Measurements from ENCODE around the gene ENOSF1.
A peak's percentile ranks its signal among the peaks of the same experiment; 100 is the strongest.

ENOSF1 gene

DNA sequence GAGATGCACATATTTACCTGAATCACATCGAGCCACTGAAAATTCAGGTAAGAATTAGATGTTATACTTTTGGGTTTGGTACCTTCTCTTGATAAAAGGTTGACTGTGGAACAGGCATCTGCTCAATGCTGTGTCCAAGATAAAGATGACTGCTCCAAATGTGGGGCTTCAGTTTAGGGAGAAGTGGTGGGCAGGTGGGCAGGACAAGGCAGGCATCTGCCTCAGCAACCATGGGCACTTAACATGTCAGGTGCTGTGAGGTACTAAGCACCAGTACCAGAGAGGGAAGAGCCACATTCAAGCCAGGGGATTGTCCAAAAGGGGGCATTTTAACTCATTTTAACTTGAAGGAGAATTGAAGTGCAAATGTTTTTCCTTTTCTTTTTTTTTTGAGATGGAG is 41.0 kb downstream of the ENOSF1 start:
- DNase-seq = no peak

DNA sequence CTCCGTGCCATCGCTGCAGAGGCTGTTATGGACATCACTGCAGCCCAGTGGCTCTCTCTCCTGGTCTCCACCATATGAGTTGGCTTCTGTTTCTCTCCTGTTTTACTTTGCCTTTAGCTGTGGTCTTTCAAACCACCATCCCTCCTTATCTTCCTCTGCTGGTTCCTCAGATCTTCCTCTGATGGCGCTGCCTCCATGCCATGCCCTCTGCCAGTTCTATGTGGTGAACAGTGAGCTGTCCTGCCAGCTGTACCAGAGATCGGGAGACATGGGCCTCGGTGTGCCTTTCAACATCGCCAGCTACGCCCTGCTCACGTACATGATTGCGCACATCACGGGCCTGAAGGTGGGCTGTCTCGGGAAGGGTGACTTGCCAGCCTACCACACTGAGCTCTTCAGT is 41.9 kb downstream of the ENOSF1 start:
- DNase-seq = no peak

- DNase-seq = no peak
Measured at GRCh38 chr18:669077-669476, 43.4 kb downstream of the ENOSF1 start.

DNA sequence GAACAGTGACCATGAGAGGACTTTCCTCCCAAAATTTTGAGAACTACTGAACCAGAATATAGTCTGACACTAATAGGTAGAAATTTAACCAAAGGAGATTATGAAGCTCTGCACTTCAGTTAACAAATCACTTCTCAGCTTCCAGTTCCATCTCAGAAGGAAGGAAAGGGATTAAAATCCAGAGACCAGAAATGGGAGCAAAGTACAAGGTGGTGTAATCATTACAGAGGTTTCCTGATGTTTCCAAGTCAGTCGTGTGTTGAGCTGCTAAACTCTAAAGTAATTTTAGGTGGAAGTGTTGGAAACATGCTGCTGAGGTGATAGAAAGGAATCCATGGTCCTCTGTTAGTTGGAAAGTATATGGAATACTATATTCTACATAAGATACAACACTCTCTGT is 44.2 kb downstream of the ENOSF1 start:
- DNase-seq = no peak

DNA sequence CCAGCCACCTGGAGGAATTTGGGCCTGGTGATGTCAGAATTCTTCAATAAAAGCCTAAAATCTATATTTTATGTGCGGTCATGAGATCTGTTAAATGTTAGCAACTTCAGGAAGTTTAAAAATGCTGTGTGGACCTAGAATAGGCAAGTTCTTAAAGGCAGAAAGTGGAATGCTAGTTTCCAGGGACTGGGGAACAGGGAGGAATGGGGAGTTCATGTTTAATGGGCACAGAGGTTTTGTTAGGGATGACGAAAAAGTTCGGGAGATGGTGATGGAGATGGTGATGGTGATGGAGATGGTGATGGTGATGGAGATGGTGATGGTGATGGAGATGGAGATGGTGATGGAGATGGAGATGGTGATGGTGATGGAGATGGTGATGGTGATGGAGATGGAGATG is 45.8 kb downstream of the ENOSF1 start:
- no peak for DNase-seq

DNA sequence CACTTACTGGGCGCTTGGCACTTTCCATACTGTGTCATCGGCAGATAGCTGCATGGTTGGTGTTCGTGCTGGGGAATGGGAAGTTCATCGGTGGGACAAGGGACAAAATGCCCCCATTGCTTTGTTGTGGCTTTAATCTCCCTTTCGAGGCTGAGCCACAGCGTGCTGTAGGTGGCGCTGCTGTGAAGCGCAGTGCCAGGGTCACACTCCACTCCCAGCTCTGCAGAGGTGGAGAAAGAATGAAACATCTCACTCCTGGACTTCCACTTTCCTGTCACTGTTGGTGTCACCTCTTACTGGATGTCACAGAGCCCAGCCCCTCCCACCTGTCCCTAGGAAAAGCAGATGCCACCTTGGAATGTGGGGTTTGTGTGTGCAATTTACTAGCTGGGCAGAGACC is 46.3 kb downstream of the ENOSF1 start:
- no peak for DNase-seq

GRCh38 chr18:662197-662596 is 50.2 kb downstream of the ENOSF1 start:
- DNase-seq = no peak

DNA sequence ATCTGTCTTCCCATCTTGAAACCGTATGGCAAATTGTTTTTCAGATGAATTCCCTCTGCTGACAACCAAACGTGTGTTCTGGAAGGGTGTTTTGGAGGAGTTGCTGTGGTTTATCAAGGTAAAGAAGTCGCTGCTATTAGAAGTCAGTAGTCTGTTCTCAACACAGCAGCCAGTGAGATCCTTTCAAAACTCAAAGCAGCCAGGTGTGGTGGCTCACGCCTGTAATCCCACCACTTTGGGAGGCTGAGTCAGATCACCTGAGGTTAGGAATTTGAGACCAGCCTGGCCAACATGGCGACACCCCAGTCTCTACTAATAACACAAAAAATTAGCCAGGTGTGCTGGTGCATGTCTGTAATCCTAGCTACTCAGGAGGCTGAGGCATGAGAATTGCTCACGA is 52.8 kb downstream of the ENOSF1 start:
- no peak for DNase-seq

GRCh38 chr18:658947-659533 is 53.4 kb downstream of the ENOSF1 start:
- DNase-seq = no peak

GRCh38 chr18:658001-658946 is 54.2 kb downstream of the ENOSF1 start:
- DNase-seq = peak; percentile 65 to 70

DNA sequence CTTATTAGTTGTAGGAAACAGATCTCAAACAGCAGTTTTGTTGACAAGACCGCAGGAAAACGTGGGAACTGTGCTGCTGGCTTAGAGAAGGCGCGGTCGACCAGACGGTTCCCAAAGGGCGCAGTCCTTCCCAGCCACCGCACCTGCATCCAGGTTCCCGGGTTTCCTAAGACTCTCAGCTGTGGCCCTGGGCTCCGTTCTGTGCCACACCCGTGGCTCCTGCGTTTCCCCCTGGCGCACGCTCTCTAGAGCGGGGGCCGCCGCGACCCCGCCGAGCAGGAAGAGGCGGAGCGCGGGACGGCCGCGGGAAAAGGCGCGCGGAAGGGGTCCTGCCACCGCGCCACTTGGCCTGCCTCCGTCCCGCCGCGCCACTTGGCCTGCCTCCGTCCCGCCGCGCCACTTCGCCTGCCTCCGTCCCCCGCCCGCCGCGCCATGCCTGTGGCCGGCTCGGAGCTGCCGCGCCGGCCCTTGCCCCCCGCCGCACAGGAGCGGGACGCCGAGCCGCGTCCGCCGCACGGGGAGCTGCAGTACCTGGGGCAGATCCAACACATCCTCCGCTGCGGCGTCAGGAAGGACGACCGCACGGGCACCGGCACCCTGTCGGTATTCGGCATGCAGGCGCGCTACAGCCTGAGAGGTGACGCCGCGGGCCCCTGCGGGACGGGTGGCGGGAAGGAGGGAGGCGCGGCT is 55.0 kb downstream of the ENOSF1 start, which contains the start of gene TYMS:
Gene TYMS (plus strand): TSS at position 343 of the 690 bp plus-strand sequence. CDS start 90 bp downstream, at position 433.
- DNase-seq = peak; percentile 33 to 49

- no peak for DNase-seq
Measured at GRCh38 chr18:655445-655844, 57.0 kb downstream of the ENOSF1 start.

DNA sequence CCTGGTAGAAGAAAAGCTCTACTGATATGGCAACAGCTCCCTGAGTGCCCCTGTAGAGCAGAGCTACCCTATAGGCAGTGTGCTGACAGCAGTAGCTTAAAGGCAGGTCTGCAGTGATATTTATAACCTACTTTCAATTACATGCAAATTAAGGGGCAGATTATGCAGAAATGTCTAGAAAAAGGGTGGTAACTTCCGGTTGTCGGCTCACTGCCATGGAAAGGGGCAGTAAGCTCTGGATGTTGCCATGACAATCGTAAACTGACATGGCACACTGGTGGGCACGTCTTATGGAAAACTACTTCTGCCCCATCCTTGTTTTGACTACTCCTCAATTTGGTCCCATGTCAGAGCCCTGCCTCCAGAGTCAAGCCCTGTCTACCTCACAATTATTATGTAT is 57.8 kb downstream of the ENOSF1 start:
- DNase-seq = no peak

DNA sequence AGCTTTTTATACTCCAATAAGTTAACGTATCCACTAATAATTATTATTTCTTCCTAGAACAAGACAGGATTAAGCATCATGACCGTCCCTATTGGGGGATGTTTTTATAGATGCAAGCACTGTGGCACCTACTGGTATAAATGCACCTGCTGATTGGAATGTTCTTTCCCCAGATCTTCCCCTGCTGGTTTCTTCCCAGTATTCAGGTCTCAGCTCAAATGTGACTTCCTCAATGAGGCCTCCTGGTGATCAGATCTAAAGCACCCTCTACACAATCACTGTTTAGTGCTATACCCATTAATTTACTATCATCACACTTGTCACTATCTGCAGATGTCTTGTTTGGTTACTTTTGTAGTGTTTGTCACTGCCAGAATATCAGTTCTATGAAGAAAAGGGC is 58.9 kb downstream of the ENOSF1 start:
- DNase-seq = no peak

GRCh38 chr18:652131-652530 is 60.3 kb downstream of the ENOSF1 start:
- DNase-seq = no peak

- DNase-seq = no peak
Measured at GRCh38 chr18:650428-650858, 62.0 kb downstream of the ENOSF1 start.

DNA sequence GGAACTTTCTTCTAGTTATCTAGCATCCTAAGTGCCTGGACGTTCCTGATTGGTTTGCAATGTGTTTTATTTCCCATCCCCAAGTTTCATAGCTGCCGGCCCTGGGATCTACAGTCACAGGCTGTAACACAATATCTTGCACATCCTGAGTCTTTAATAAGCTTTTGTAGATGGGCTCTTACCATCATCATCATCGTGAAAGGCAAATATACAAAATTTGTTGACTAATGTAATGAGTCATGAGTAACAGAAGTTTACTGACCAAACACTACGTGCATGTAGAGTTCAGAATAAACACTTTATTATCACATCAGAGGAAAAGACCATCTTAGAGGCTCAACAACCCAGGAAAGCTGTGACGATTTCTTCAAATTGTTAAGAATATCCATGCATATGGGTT is 63.1 kb downstream of the ENOSF1 start:
- DNase-seq = no peak

DNA sequence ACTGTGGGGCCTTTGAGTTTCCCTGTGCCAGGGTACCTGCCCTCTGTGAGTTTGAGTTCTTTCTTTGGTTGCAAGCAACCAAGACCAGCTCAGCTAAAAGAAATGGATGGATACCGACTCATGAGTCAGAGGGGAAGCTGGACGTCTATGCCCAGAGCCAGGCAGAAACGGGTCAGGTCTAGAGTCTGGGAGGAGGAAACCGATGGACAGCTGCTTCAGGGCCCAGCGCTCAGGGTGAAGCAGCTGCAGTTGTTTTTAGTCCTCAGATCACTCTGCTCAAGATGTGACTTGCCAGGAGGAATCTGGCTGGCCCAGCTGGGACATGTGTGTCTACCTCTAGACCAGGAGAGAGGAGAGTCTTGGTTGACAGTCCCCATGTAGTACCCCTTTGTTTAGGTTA is 65.1 kb downstream of the ENOSF1 start:
- DNase-seq = no peak

DNA sequence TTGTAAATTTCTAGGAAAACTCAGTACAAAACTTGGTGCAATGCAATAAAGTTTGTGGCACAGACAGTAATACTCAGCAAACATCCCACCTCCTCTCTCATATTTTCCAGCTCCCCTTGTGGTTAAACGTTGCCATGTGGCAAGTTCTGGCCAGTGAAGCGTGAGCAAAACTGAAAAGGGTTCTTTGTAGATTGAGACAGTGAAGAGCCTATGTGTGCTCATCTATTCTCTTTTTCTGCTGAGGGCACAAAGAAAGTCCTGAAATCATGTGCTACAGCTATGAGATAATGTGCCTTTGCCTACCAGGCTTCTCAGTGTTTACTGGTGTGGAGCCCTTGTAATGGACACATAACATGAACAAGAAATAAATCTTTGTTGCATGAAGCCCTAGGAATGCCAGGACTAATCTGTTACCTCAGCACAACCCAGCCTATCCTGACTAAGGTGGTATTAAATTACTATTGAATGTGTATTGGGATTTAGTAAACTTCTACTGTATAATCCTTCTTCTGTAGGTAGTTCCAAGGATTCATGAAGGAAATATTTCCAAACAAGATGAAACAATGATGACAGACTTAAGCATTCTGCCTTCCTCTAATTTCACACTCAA is 67.9 kb downstream of the ENOSF1 start:
- DNase-seq = no peak

DNA sequence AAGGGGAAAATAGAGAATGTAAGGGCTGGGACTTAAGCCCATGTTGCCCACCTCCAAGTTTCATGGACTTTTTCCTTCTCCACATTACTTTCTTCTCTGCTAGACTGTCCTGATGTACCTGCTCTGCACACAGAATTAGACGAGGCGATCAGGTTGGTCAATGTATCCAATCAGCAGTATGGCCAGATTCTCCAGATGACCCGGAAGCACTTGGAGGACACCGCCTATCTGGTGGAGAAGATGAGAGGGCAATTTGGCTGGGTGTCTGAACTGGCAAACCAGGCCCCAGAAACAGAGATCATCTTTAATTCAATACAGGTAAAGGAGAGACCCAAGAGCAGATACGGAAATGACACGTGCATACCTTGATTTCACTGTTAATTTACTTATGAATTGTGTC is 71.2 kb downstream of the ENOSF1 start:
- no peak for DNase-seq

GRCh38 chr18:635171-635570 is 77.3 kb downstream of the ENOSF1 start:
- no peak for DNase-seq

- DNase-seq = no peak
Measured at GRCh38 chr18:634551-635045, 77.8 kb downstream of the ENOSF1 start.

- DNase-seq = no peak
Measured at GRCh38 chr18:631560-631959, 80.9 kb downstream of the ENOSF1 start.

Measured in stimulated activated CD4-positive, alpha-beta T cell treated with anti-CD3 and anti-CD28 coated beads, Interleukin-2, amount 100 ng/mL, for 48 hours (primary cell).